ENCODE data around the gene PEX3. TPM values are rescaled to one million over a fixed set of nuclear protein-coding genes. Genes with fewer than 3 reads are reported as not detected.

Gene PEX3
- total RNA-seq, 3 donors from 2014 or later = 10.0 to 13.6 (median 12.7) TPM

GRCh38 chr6:143540192-143540591 is 89.6 kb downstream of the PEX3 start:
- ATAC-seq (no peak), DNase-seq (no peak)
- Histone ChIP-seq H3K4me3 (no peak overlapping the region), H3K36me3 (ENCODE audit: low read depth) (no peaks in the 10 kb centered on the region), H3K4me1 (ENCODE audit: low read depth) (peaks cover 26% of the 10 kb centered on the region), H3K9me3 (no peaks in the 10 kb centered on the region)
- TF ChIP-seq CTCF (IDR thresholded peaks at IDR 0.05) = no peak
- intact Hi-C loops (cut with DNase I, micrococcal nuclease) = no loop called here

Other genes starting within 250 kb of the PEX3 start
- gene ADAT2, start 110 bp upstream of the PEX3 start, total RNA-seq = 10 to 100 TPM in 1 of 3 donors, 1 to 10 TPM in 2; 5.6 to 13.8 (median 9.0) TPM
- gene FUCA2, start 60.9 kb downstream of the PEX3 start, total RNA-seq = 10 to 100 TPM; 43.6 to 92.3 (median 67.7) TPM
- gene PHACTR2, start 227.2 kb downstream of the PEX3 start, total RNA-seq = 10 to 100 TPM; 49.5 to 70.8 (median 53.4) TPM

Measured in mucosa of descending colon (tissue), 3 donors.